ENCODE measurements around the gene RASSF4.

The RASSF4 gene

GRCh38 chr10:44959247-44960087 is at the start of gene RASSF4:
Gene RASSF4, plus strand, starts transcription at chr10:44959802. Its CDS starts 10,401 bp downstream, at chr10:44970203.
- DNase-seq: peak; percentile 48 to 77

- DNase-seq: no peak
These were observed 49.7 kb upstream of the RASSF4 start for GRCh38 chr10:44909910-44910309.

- DNase-seq: no peak
These were observed 49.0 kb upstream of the RASSF4 start for GRCh38 chr10:44910602-44911001.

GRCh38 chr10:44911081-44911540 is 48.5 kb upstream of the RASSF4 start, which contains the start of gene TMEM72:
Gene TMEM72, plus strand, starts transcription at chr10:44911337. Its CDS starts 176 bp downstream, at chr10:44911513.
- DNase-seq: no peak

GRCh38 chr10:44911951-44912350 is 47.7 kb upstream of the RASSF4 start:
- no peak for DNase-seq

- DNase-seq: peak; percentile 16 to 43
These were observed 46.1 kb upstream of the RASSF4 start for GRCh38 chr10:44913350-44914081.

GRCh38 chr10:44914891-44915290 is 44.7 kb upstream of the RASSF4 start:
- DNase-seq: no peak

GRCh38 chr10:44916429-44916828 is 43.2 kb upstream of the RASSF4 start:
- DNase-seq: peak in 1 of 2 experiments; percentile 3

- DNase-seq: no peak
These were observed 41.8 kb upstream of the RASSF4 start for GRCh38 chr10:44917848-44918247.

GRCh38 chr10:44920252-44920651 is 39.4 kb upstream of the RASSF4 start:
- no peak for DNase-seq

GRCh38 chr10:44921061-44921460 is 38.5 kb upstream of the RASSF4 start:
- no peak for DNase-seq

GRCh38 chr10:44921506-44921905 is 38.1 kb upstream of the RASSF4 start:
- DNase-seq: no peak

GRCh38 chr10:44922021-44922420 is 37.6 kb upstream of the RASSF4 start:
- no peak for DNase-seq

- no peak for DNase-seq
These were observed 36.6 kb upstream of the RASSF4 start for GRCh38 chr10:44922796-44923545.

GRCh38 chr10:44923611-44924010 is 36.0 kb upstream of the RASSF4 start:
- no peak for DNase-seq

- no peak for DNase-seq
These were observed 35.2 kb upstream of the RASSF4 start for GRCh38 chr10:44924261-44925040.

GRCh38 chr10:44925224-44925623 is 34.4 kb upstream of the RASSF4 start:
- peak in 1 of 2 experiments; percentile 8 for DNase-seq

GRCh38 chr10:44925811-44926750 is 33.5 kb upstream of the RASSF4 start:
- DNase-seq: no peak

GRCh38 chr10:44926751-44927351 is 32.8 kb upstream of the RASSF4 start:
- no peak for DNase-seq

GRCh38 chr10:44927352-44927751 is 32.2 kb upstream of the RASSF4 start:
- no peak for DNase-seq

- DNase-seq: no peak
These were observed 31.1 kb upstream of the RASSF4 start for GRCh38 chr10:44928462-44928861.

Measured in NCI-H187 (cell line).